ENCODE data around the gene SCARF1.
A peak's percentile ranks its signal among the peaks of the same experiment; 100 is the strongest.

GRCh38 chr17:1648173-1648962 is 2.8 kb upstream of the SCARF1 start:
- TF ChIP-seq CTCF (IDR thresholded peaks at IDR 0.05 in 8 of 11, conservative IDR thresholded peaks at IDR 0.05 in 3 of 11) (peak in 3 of 11 experiments; percentile 87 to 94 (median 90)), POLR2AphosphoS5 (IDR thresholded peaks at IDR 0.05) (peak in 1 of 3 donors; percentile 17)
